HepG2 (cell line): Measurements from ENCODE around the gene ATXN7L2.

Experiments used
- BCLAF1 ChIP-seq: fragments of 450-650 bp; IDR thresholded peaks from 2 replicates; pipeline ENCODE4 v1.6.1; 2017; ENCODE audit warnings: mild to moderate bottlenecking
- CC2D1A ChIP-seq: sonication (generic); formaldehyde crosslinking; IDR thresholded peaks from 2 replicates; pipeline ENCODE4 v1.8.1; 2023; ENCODE audit warnings: mild to moderate bottlenecking, missing genetic modification reagents
- DMAP1 ChIP-seq: IDR thresholded peaks from 2 replicates; pipeline ENCODE4 v1.6.1; 2016
- E2F1 ChIP-seq: sonication (generic); formaldehyde crosslinking; IDR thresholded peaks from 2 replicates; pipeline ENCODE4 v1.5.0; 2020; ENCODE audit warnings: missing genetic modification reagents
- HIC2 ChIP-seq: sonication (generic); formaldehyde crosslinking; IDR thresholded peaks from 2 replicates; pipeline ENCODE4 v1.9.0; 2022; ENCODE audit warnings: low read depth, missing genetic modification reagents
- REST ChIP-seq, 2 experiments: IDR thresholded peaks; 2 replicates each; pipeline ENCODE4 v1.6.1; 2011 to 2012; ENCODE audit warnings: low read length in 2 of 2, borderline replicate concordance in 1 of 2, low read depth in 1 of 2, mild to moderate bottlenecking in 1 of 2, moderate library complexity in 1 of 2
- SMAD3 ChIP-seq: sonication (generic); formaldehyde crosslinking; IDR thresholded peaks from 2 replicates; pipeline ENCODE4 v1.4.0; 2020; ENCODE audit warnings: missing genetic modification reagents
- THRA ChIP-seq: sonication (generic); formaldehyde crosslinking; IDR thresholded peaks from 2 replicates; pipeline ENCODE4 v1.4.0; 2020; ENCODE audit warnings: missing genetic modification reagents, borderline replicate concordance
- ZNF335 ChIP-seq: sonication (generic); formaldehyde crosslinking; IDR thresholded peaks from 2 replicates; pipeline ENCODE4 v1.4.0; 2020; ENCODE audit warnings: missing genetic modification reagents

- no peak for TF ChIP-seq REST (IDR thresholded peaks at IDR 0.05; ENCODE audit: borderline replicate concordance in 1 of 2, low read depth in 1 of 2, low read length in 2 of 2)
- TF ChIP-seq E2F1: no peak
- TF ChIP-seq CC2D1A: no peak
- TF ChIP-seq BCLAF1: no peak
- no peak for TF ChIP-seq ZNF335 (CRISPR knock-in tag)
- no peak for TF ChIP-seq DMAP1 (CRISPR knock-in tag)
- TF ChIP-seq SMAD3 (CRISPR knock-in tag): no peak
- TF ChIP-seq HIC2: no peak
- no peak for TF ChIP-seq THRA (CRISPR knock-in tag)
Observed at GRCh38 chr1:109468903-109469302, 14.8 kb upstream of the ATXN7L2 start.
